Activated naive CD8-positive, alpha-beta T cell treated with anti-CD3 and anti-CD28 coated beads, Interleukin-2, amount 50 U/mL, for 24 hours (primary cell): ENCODE data around the gene KCTD13.

Experiments used
- ATAC-seq: fragments of 150-1000 bp; cut with Tn5 transposase; one replicate; pipeline ENCODE4 v1.10.0; 2021
- DNase-seq: peaks from one replicate; pipeline ENCODE4 v3.0.0; 2021
- H3K27ac Mint-ChIP-seq: one replicate; pipeline ENCODE4 v1.8.0; 2021; ENCODE audit warnings: mild to moderate bottlenecking, mixed read lengths
- H3K27me3 Mint-ChIP-seq: one replicate; pipeline ENCODE4 v1.8.0; 2021; ENCODE audit warnings: mixed read lengths
- H3K36me3 Mint-ChIP-seq: one replicate; pipeline ENCODE4 v1.8.0; 2021; ENCODE audit warnings: low read depth, mixed read lengths
- H3K4me1 Mint-ChIP-seq: one replicate; pipeline ENCODE4 v1.8.0; 2021; ENCODE audit warnings: mixed read lengths
- H3K4me3 Mint-ChIP-seq: one replicate; pipeline ENCODE4 v1.8.0; 2021; ENCODE audit warnings: mild to moderate bottlenecking, moderate library complexity, mixed read lengths
- H3K9me3 Mint-ChIP-seq: one replicate; pipeline ENCODE4 v1.8.0; 2021; ENCODE audit warnings: mixed read lengths

The KCTD13 gene

GRCh38 chr16:29925781-29926710, at the start of gene KCTD13:
Gene KCTD13 (minus strand): TSS chr16:29926226. CDS start chr16:29926033, 193 bp downstream.
- DNase-seq (peak; percentile 91), ATAC-seq (peak; percentile 89)
- peak within 1 kb of the TSS; percentile 93 for H3K27ac Mint-ChIP-seq
- H3K4me3 Mint-ChIP-seq = peak within 1 kb of the TSS; percentile 92
- H3K27me3 Mint-ChIP-seq = no peaks in the 10 kb centered on the region
- peaks cover 12% of the 10 kb centered on the region for H3K36me3 Mint-ChIP-seq
- H3K4me1 Mint-ChIP-seq = peaks cover 37% of the 10 kb centered on the region
- H3K9me3 Mint-ChIP-seq = no peaks in the 10 kb centered on the region

- peaks cover 26% of the 10 kb centered on the region for H3K36me3 Mint-ChIP-seq
- peak overlapping the region; percentile 93 for H3K27ac Mint-ChIP-seq
- peaks cover 8% of the 10 kb centered on the region for H3K9me3 Mint-ChIP-seq
- DNase-seq (no peak), ATAC-seq (no peak)
- H3K4me1 Mint-ChIP-seq = peaks cover 33% of the 10 kb centered on the region
- H3K27me3 Mint-ChIP-seq = no peaks in the 10 kb centered on the region
- H3K4me3 Mint-ChIP-seq = peak overlapping the region; percentile 94
Observed at GRCh38 chr16:29975134-29975538, 49.1 kb upstream of the KCTD13 start.

- peak; percentile 28 for DNase-seq
- Mint-ChIP-seq H3K36me3 (peaks cover 23% of the 10 kb centered on the region), H3K27me3 (no peaks in the 10 kb centered on the region), H3K27ac (peak overlapping the region; percentile 93), H3K4me3 (peak overlapping the region; percentile 94), H3K4me1 (peaks cover 33% of the 10 kb centered on the region), H3K9me3 (peaks cover 8% of the 10 kb centered on the region)
- no peak for ATAC-seq
Observed at GRCh38 chr16:29974291-29975133, 48.5 kb upstream of the KCTD13 start.

GRCh38 chr16:29973384-29974246, 47.6 kb upstream of the KCTD13 start, which contains the start of gene TAOK2:
Gene TAOK2 (plus strand): TSS chr16:29973868. CDS start chr16:29977773, 3,905 bp downstream.
- H3K4me3 Mint-ChIP-seq = peak within 1 kb of the TSS; percentile 94
- H3K27ac Mint-ChIP-seq = peak within 1 kb of the TSS; percentile 93
- H3K9me3 Mint-ChIP-seq = peaks cover 8% of the 10 kb centered on the region
- H3K27me3 Mint-ChIP-seq = no peaks in the 10 kb centered on the region
- ATAC-seq = peak; percentile 98
- H3K36me3 Mint-ChIP-seq = peaks cover 18% of the 10 kb centered on the region
- DNase-seq = peak; percentile 98
- H3K4me1 Mint-ChIP-seq = peaks cover 33% of the 10 kb centered on the region

GRCh38 chr16:29972992-29973383, 47.0 kb upstream of the KCTD13 start:
- DNase-seq (no peak), ATAC-seq (no peak)
- H3K9me3 Mint-ChIP-seq = peaks cover 8% of the 10 kb centered on the region
- peak overlapping the region; percentile 92 for H3K27ac Mint-ChIP-seq
- peaks cover 15% of the 10 kb centered on the region for H3K36me3 Mint-ChIP-seq
- peak overlapping the region; percentile 94 for H3K4me3 Mint-ChIP-seq
- H3K4me1 Mint-ChIP-seq = peaks cover 33% of the 10 kb centered on the region
- H3K27me3 Mint-ChIP-seq = no peaks in the 10 kb centered on the region

GRCh38 chr16:29972500-29972899, 46.5 kb upstream of the KCTD13 start:
- H3K4me1 Mint-ChIP-seq = peaks cover 33% of the 10 kb centered on the region
- no peak overlapping the region for H3K4me3 Mint-ChIP-seq
- ATAC-seq (no peak), DNase-seq (no peak)
- H3K27me3 Mint-ChIP-seq = no peaks in the 10 kb centered on the region
- H3K27ac Mint-ChIP-seq = peak overlapping the region; percentile 92
- H3K36me3 Mint-ChIP-seq = peaks cover 15% of the 10 kb centered on the region
- H3K9me3 Mint-ChIP-seq = peaks cover 8% of the 10 kb centered on the region

- DNase-seq (no peak), ATAC-seq (no peak)
- Mint-ChIP-seq H3K36me3 (peaks cover 15% of the 10 kb centered on the region), H3K4me3 (no peak overlapping the region), H3K4me1 (peaks cover 25% of the 10 kb centered on the region), H3K9me3 (peaks cover 8% of the 10 kb centered on the region), H3K27ac (no peak overlapping the region), H3K27me3 (no peaks in the 10 kb centered on the region)
Observed at GRCh38 chr16:29971304-29971703, 45.3 kb upstream of the KCTD13 start.

- ATAC-seq = no peak
- peaks cover 13% of the 10 kb centered on the region for H3K36me3 Mint-ChIP-seq
- no peak overlapping the region for H3K27ac Mint-ChIP-seq
- DNase-seq = no peak
- peaks cover 8% of the 10 kb centered on the region for H3K4me1 Mint-ChIP-seq
- no peaks in the 10 kb centered on the region for H3K27me3 Mint-ChIP-seq
- peaks cover 5% of the 10 kb centered on the region for H3K9me3 Mint-ChIP-seq
- no peak overlapping the region for H3K4me3 Mint-ChIP-seq
Observed at GRCh38 chr16:29968205-29968604, 42.2 kb upstream of the KCTD13 start.

GRCh38 chr16:29963021-29963743, 37.2 kb upstream of the KCTD13 start:
- H3K36me3 Mint-ChIP-seq = peaks cover 3% of the 10 kb centered on the region
- no peaks in the 10 kb centered on the region for H3K27me3 Mint-ChIP-seq
- H3K4me1 Mint-ChIP-seq = peaks cover 17% of the 10 kb centered on the region
- peak overlapping the region; percentile 85 for H3K4me3 Mint-ChIP-seq
- no peaks in the 10 kb centered on the region for H3K9me3 Mint-ChIP-seq
- H3K27ac Mint-ChIP-seq = peak overlapping the region; percentile 85
- ATAC-seq (no peak), DNase-seq (no peak)

GRCh38 chr16:29962344-29962994, 36.4 kb upstream of the KCTD13 start:
- Mint-ChIP-seq H3K27ac (peak overlapping the region; percentile 85), H3K36me3 (peaks cover 3% of the 10 kb centered on the region), H3K27me3 (no peaks in the 10 kb centered on the region), H3K4me3 (peak overlapping the region; percentile 85), H3K9me3 (no peaks in the 10 kb centered on the region), H3K4me1 (peaks cover 17% of the 10 kb centered on the region)
- DNase-seq (no peak), ATAC-seq (no peak)

- DNase-seq (peak; percentile 96), ATAC-seq (peak; percentile 91)
- Mint-ChIP-seq H3K27ac (peak within 1 kb of the TSS; percentile 85), H3K4me3 (peak within 1 kb of the TSS; percentile 85), H3K4me1 (peaks cover 17% of the 10 kb centered on the region), H3K27me3 (no peaks in the 10 kb centered on the region), H3K36me3 (peaks cover 3% of the 10 kb centered on the region), H3K9me3 (no peaks in the 10 kb centered on the region)
Observed at GRCh38 chr16:29961479-29962343, 35.7 kb upstream of the KCTD13 start, which contains the start of gene TMEM219. Gene TMEM219 (plus strand): TSS chr16:29962079. CDS start chr16:29963144, 1,065 bp downstream.

- H3K4me1 Mint-ChIP-seq = peaks cover 17% of the 10 kb centered on the region
- no peak for DNase-seq
- no peaks in the 10 kb centered on the region for H3K9me3 Mint-ChIP-seq
- H3K4me3 Mint-ChIP-seq = peak overlapping the region; percentile 85
- H3K27ac Mint-ChIP-seq = peak overlapping the region; percentile 73
- no peak for ATAC-seq
- H3K27me3 Mint-ChIP-seq = no peaks in the 10 kb centered on the region
- H3K36me3 Mint-ChIP-seq = peaks cover 3% of the 10 kb centered on the region
Observed at GRCh38 chr16:29961127-29961478, 35.1 kb upstream of the KCTD13 start.
